Sigmoid colon (tissue), 4 donors: ENCODE results near the gene ANO2.

Experiments
- CTCF ChIP-seq, 4 experiments: fragments of 450-650 bp in 3 of 4; fragments of 200-600 bp in 1 of 4; IDR thresholded peaks; one replicate each; pipeline ENCODE4 v1.5.1; 2016 to 2019; ENCODE audit warnings: antibody characterized with exemption in 4 of 4, mild to moderate bottlenecking in 3 of 4, moderate library complexity in 2 of 4
- EP300 ChIP-seq, 4 donors: sonication (generic); formaldehyde crosslinking; IDR thresholded peaks; one replicate each; pipeline ENCODE4 v1.6.1; 2017; ENCODE audit warnings: antibody characterized with exemption in 4 of 4
- POLR2AphosphoS5 ChIP-seq, 4 donors: sonication (generic); formaldehyde crosslinking; IDR thresholded peaks; one replicate each; pipeline ENCODE4 v1.6.1; 2017; ENCODE audit warnings: antibody characterized with exemption in 4 of 4

GRCh38 chr12:5945071-5946008, at the start of gene ANO2:
- TF ChIP-seq CTCF (IDR thresholded peaks at IDR 0.05) (no peak), EP300 (IDR thresholded peaks at IDR 0.05) (no peak), POLR2AphosphoS5 (IDR thresholded peaks at IDR 0.05) (no peak)
